ENCODE measurements around the gene PDE4D.

PDE4D gene

GRCh38 chr5:59648949-59649921, 244.3 kb downstream of the PDE4D start:
- FAIRE-seq: no peak

- no peak for FAIRE-seq
These were observed 245.3 kb downstream of the PDE4D start for GRCh38 chr5:59648038-59648831.

- no peak for FAIRE-seq
These were observed 248.1 kb downstream of the PDE4D start for GRCh38 chr5:59645380-59645779.

- no peak for FAIRE-seq
These were observed 253.1 kb downstream of the PDE4D start for GRCh38 chr5:59640411-59640810.

GRCh38 chr5:59637884-59638580, 255.5 kb downstream of the PDE4D start:
- FAIRE-seq: no peak

GRCh38 chr5:59629561-59629960, 264.0 kb downstream of the PDE4D start:
- no peak for FAIRE-seq

GRCh38 chr5:59628062-59628828, 265.3 kb downstream of the PDE4D start:
- no peak for FAIRE-seq

- no peak for FAIRE-seq
These were observed 268.6 kb downstream of the PDE4D start for GRCh38 chr5:59624898-59625297.

GRCh38 chr5:59622848-59623247, 270.7 kb downstream of the PDE4D start:
- FAIRE-seq: no peak

- FAIRE-seq: no peak
These were observed 272.0 kb downstream of the PDE4D start for GRCh38 chr5:59621477-59621876.

GRCh38 chr5:59620535-59621212, 272.9 kb downstream of the PDE4D start:
- no peak for FAIRE-seq

GRCh38 chr5:59618644-59619043, 274.9 kb downstream of the PDE4D start:
- FAIRE-seq: no peak

- FAIRE-seq: no peak
These were observed 276.2 kb downstream of the PDE4D start for GRCh38 chr5:59617186-59617771.

GRCh38 chr5:59616413-59616812, 277.1 kb downstream of the PDE4D start:
- FAIRE-seq: no peak

- FAIRE-seq: no peak
These were observed 278.3 kb downstream of the PDE4D start for GRCh38 chr5:59615272-59615671.

GRCh38 chr5:59609501-59610265, 283.8 kb downstream of the PDE4D start:
- no peak for FAIRE-seq

- no peak for FAIRE-seq
These were observed 284.8 kb downstream of the PDE4D start for GRCh38 chr5:59608745-59609144.

GRCh38 chr5:59607138-59607765, 286.3 kb downstream of the PDE4D start:
- no peak for FAIRE-seq

- no peak for FAIRE-seq
These were observed 287.6 kb downstream of the PDE4D start for GRCh38 chr5:59605915-59606314.

GRCh38 chr5:59604111-59604510, 289.4 kb downstream of the PDE4D start:
- FAIRE-seq: no peak
